Activated B cell treated with CpG ODN at 0.5 μM for 24 hours (primary cell): ENCODE results near the gene FANCC. TPM values are rescaled to one million over a fixed set of nuclear protein-coding genes. Genes with fewer than 3 reads are reported as not detected.

Experiments
- ATAC-seq: fragments of 200-7000 bp; cut with Tn5 transposase; one replicate; pipeline ENCODE4 v1.10.0; 2021; ENCODE audit warnings: low read depth, mild to moderate bottlenecking, moderate library complexity
- CTCF ChIA-PET: fragments of 350-600 bp; sonication (Branson Sonifier 250); formaldehyde crosslinking; loops from one replicate; lab custom pipeline; 2021; ENCODE audit warnings: antibody characterized with exemption; lab: Charles Lee
- POLR2A ChIA-PET: fragments of 350-600 bp; sonication (Branson Sonifier 250); formaldehyde crosslinking; loops from one replicate; lab custom pipeline; 2021; ENCODE audit warnings: antibody characterized with exemption; lab: Charles Lee
- DNase-seq: peaks from one replicate; pipeline ENCODE4 v3.0.0; 2022
- H3K27ac Mint-ChIP-seq: one replicate; pipeline ENCODE4 v1.8.0; 2020; ENCODE audit warnings: mixed read lengths
- H3K27me3 Mint-ChIP-seq: one replicate; pipeline ENCODE4 v1.8.0; 2021; ENCODE audit warnings: mixed read lengths
- H3K36me3 Mint-ChIP-seq: one replicate; pipeline ENCODE4 v1.8.0; 2021; ENCODE audit warnings: low read depth, mixed read lengths
- H3K4me1 Mint-ChIP-seq: one replicate; pipeline ENCODE4 v1.8.0; 2021; ENCODE audit warnings: mixed read lengths
- H3K4me3 Mint-ChIP-seq: one replicate; pipeline ENCODE4 v1.8.0; 2020; ENCODE audit warnings: mild to moderate bottlenecking, mixed read lengths
- H3K9me3 Mint-ChIP-seq: one replicate; pipeline ENCODE4 v1.8.0; 2020; ENCODE audit warnings: mixed read lengths
- intact Hi-C: fragments of 100-400 bp; cut with micrococcal nuclease; formaldehyde crosslinking; loops from one replicate; pipeline ENCODE4 v1.15.1; 2024
- total RNA-seq: library from RNA; stranded (reverse); gene quantifications from 2 replicates; pipeline ENCODE4 v1.2.3, GENCODE V29; 2022
- TF ChIP-seq, protein P1 (sequence below): fragments of 200-600 bp; IDR thresholded peaks from one replicate; pipeline ENCODE4 v1.8.0; 2022; ENCODE audit warnings: antibody characterized with exemption, mild to moderate bottlenecking

Gene FANCC
- total RNA-seq, 1 donor from 2014 or later = 11.4 TPM

- no peaks in the 10 kb centered on the region for H3K36me3 Mint-ChIP-seq
- peaks cover 21% of the 10 kb centered on the region for H3K27me3 Mint-ChIP-seq
- DNase-seq (no peak), ATAC-seq (no peak)
- ChIA-PET CTCF (no interaction called here), POLR2A (no interaction called here)
- H3K27ac Mint-ChIP-seq = no peak overlapping the region
- H3K9me3 Mint-ChIP-seq = no peaks in the 10 kb centered on the region
- H3K4me1 Mint-ChIP-seq = no peaks in the 10 kb centered on the region
- TF ChIP-seq, protein P1, sequence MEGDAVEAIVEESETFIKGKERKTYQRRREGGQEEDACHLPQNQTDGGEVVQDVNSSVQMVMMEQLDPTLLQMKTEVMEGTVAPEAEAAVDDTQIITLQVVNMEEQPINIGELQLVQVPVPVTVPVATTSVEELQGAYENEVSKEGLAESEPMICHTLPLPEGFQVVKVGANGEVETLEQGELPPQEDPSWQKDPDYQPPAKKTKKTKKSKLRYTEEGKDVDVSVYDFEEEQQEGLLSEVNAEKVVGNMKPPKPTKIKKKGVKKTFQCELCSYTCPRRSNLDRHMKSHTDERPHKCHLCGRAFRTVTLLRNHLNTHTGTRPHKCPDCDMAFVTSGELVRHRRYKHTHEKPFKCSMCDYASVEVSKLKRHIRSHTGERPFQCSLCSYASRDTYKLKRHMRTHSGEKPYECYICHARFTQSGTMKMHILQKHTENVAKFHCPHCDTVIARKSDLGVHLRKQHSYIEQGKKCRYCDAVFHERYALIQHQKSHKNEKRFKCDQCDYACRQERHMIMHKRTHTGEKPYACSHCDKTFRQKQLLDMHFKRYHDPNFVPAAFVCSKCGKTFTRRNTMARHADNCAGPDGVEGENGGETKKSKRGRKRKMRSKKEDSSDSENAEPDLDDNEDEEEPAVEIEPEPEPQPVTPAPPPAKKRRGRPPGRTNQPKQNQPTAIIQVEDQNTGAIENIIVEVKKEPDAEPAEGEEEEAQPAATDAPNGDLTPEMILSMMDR = no peak
- no peak overlapping the region for H3K4me3 Mint-ChIP-seq
- intact Hi-C loops = no loop called here
Measured at GRCh38 chr9:95349091-95350038, 31.9 kb upstream of the FANCC start.

DNA sequence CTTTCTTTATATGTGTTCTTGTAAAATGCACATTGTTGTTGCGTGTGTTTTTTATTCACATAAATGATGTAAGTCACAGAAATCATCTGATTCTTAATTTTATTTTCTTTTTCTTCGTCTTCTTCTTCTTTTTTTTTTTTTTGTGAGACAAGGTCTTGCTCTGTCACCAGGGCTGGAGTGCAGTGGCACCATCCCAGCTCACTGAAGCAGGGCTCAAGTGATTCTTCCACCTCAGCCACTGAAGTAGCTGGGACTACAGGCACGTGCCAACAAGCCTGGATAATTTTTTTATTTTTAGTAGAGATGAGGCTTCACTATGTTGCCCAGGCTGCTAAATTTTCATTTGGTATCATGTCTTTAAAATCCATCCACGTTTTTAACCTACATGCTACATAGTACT is 28.5 kb upstream of the FANCC start:
- ChIA-PET POLR2A (no interaction called here), CTCF (no interaction called here)
- Mint-ChIP-seq H3K4me1 (no peaks in the 10 kb centered on the region), H3K36me3 (no peaks in the 10 kb centered on the region), H3K27ac (no peak overlapping the region), H3K4me3 (no peak overlapping the region), H3K9me3 (no peaks in the 10 kb centered on the region), H3K27me3 (peaks cover 15% of the 10 kb centered on the region)
- DNase-seq = no peak
- TF ChIP-seq, protein P1 = no peak
- ATAC-seq = no peak
- intact Hi-C loops = no loop called here

DNA sequence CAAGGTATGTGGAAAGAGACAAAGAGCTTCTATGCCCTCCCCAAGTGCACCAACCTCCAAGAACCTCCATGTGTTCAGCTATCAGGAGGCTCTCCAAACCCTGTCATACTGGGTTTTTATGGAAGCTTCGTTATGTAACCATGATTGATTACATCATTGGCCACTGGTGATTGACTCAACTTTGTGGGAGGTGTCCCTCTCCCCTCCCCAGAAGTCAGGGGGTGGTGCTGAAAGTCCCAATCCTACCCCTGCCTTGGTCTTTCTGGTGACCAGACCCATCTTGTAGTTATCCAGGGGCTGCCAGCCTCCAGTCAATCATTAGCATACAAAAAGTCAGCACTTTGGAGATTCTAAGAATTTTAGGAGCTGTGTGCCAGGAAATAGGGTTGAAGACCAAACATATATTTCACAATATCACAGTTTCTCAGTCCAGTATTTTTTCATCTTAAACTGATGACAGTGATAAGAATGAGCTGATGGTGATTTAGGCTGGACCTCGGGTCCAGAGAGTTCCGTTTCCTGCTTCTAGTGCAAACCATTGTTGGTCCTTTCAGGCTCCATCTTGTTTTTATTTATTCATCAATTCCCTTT is 27.3 kb upstream of the FANCC start:
- ATAC-seq = no peak
- no peak overlapping the region for H3K27ac Mint-ChIP-seq
- ChIA-PET POLR2A (no interaction called here), CTCF (no interaction called here)
- intact Hi-C loops = no loop called here
- no peaks in the 10 kb centered on the region for H3K4me1 Mint-ChIP-seq
- no peaks in the 10 kb centered on the region for H3K36me3 Mint-ChIP-seq
- TF ChIP-seq, protein P1 = no peak
- H3K27me3 Mint-ChIP-seq = peaks cover 9% of the 10 kb centered on the region
- DNase-seq = no peak
- H3K4me3 Mint-ChIP-seq = no peak overlapping the region
- H3K9me3 Mint-ChIP-seq = no peaks in the 10 kb centered on the region

DNA sequence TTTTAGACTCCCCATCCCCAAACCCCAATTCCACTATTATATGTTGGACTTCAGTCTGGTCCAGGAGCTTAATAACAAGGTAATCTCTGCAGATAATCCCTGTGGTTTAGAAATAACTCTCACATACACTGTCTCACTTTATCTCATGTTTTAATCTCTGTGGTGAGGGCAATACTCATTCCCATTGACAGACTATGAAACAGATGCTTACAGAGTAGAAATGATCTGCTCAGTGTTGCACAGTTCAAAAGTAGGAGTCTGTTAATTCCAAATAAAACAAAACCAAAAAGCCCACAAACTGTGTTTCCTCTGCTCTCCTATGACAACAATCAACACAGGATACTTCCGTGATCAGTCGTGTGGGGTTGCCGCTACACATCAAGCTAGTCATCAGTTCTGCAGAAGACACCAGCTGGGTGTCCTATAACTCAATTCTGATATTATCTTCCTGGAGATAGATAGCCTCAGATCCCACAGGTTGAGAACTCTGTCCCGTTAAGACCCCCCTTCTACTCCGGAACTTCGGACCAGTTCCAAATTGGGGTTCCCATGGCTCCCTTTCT is 26.3 kb upstream of the FANCC start:
- Mint-ChIP-seq H3K9me3 (no peaks in the 10 kb centered on the region), H3K27me3 (peaks cover 9% of the 10 kb centered on the region), H3K36me3 (no peaks in the 10 kb centered on the region), H3K4me1 (no peaks in the 10 kb centered on the region), H3K27ac (no peak overlapping the region), H3K4me3 (no peak overlapping the region)
- DNase-seq (no peak), ATAC-seq (no peak)
- POLR2A ChIA-PET = no interaction called here
- intact Hi-C loops = no loop called here
- TF ChIP-seq, protein P1 = no peak
- CTCF ChIA-PET = no interaction called here

DNA sequence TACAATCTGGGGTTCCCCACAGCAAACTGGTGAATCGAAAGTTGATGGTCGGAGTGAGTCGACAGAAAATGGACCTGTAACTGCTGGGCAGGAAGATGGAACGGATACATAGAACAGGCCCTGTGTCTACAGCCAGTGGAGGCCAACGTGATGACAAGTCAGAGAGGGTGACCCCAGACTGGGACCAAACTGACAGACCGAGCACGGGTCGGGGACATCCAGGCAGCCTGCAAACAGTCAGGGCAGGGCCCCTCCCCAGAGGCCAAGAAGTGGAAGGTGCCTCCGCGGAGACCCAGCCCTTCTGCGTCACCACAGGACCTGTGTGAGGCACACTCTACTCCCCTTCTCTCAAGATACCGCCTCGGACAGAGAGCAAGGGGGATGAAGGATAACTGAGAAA is 25.1 kb upstream of the FANCC start:
- TF ChIP-seq, protein P1 = no peak
- Mint-ChIP-seq H3K4me3 (no peak overlapping the region), H3K36me3 (no peaks in the 10 kb centered on the region), H3K27ac (no peak overlapping the region), H3K9me3 (no peaks in the 10 kb centered on the region), H3K27me3 (peaks cover 4% of the 10 kb centered on the region), H3K4me1 (no peaks in the 10 kb centered on the region)
- ChIA-PET POLR2A (no interaction called here), CTCF (no interaction called here)
- DNase-seq (no peak), ATAC-seq (no peak)
- intact Hi-C loops = no loop called here
